ENCODE measurements around the gene FMO1.
"Not testable (repeated sequence)": the region's sequence is repeated elsewhere in the genome, so short reads cannot be mapped to it uniquely, and the experiment has no call there.

The FMO1 gene

GRCh38 chr1:171248302-171248701, at the start of gene FMO1:
Gene FMO1 (plus strand): TSS chr1:171248494. CDS start chr1:171258088, 9,594 bp downstream.
- DNase-seq (ENCODE audit: low read depth in 2 of 2, low spot score in 1 of 2), result no peak

GRCh38 chr1:171204296-171204695, 44.0 kb upstream of the FMO1 start:
- DNase-seq (ENCODE audit: low read depth in 2 of 2, low spot score in 1 of 2), result no peak

- no peak for DNase-seq (ENCODE audit: low read depth in 2 of 2, low spot score in 1 of 2)
Observed at GRCh38 chr1:171206204-171206977, 41.9 kb upstream of the FMO1 start.

- DNase-seq (ENCODE audit: low read depth in 2 of 2, low spot score in 1 of 2), result no peak
Observed at GRCh38 chr1:171206978-171207355, 41.3 kb upstream of the FMO1 start.

GRCh38 chr1:171207377-171207776, 40.9 kb upstream of the FMO1 start:
- no peak for DNase-seq (ENCODE audit: low read depth in 2 of 2, low spot score in 1 of 2)

GRCh38 chr1:171210355-171210754, 37.9 kb upstream of the FMO1 start:
- no peak for DNase-seq (ENCODE audit: low read depth in 2 of 2, low spot score in 1 of 2)

- no peak for DNase-seq (ENCODE audit: low read depth in 2 of 2, low spot score in 1 of 2)
Observed at GRCh38 chr1:171212607-171213351, 35.5 kb upstream of the FMO1 start.

- DNase-seq (ENCODE audit: low read depth in 2 of 2, low spot score in 1 of 2), result no peak
Observed at GRCh38 chr1:171213559-171214454, 34.5 kb upstream of the FMO1 start.

- DNase-seq (ENCODE audit: low read depth in 2 of 2, low spot score in 1 of 2), result no peak
Observed at GRCh38 chr1:171217658-171218443, 30.4 kb upstream of the FMO1 start.

GRCh38 chr1:171218661-171219060, 29.6 kb upstream of the FMO1 start:
- no peak for DNase-seq (ENCODE audit: low read depth in 2 of 2, low spot score in 1 of 2)

GRCh38 chr1:171219346-171220080, 28.8 kb upstream of the FMO1 start:
- no peak for DNase-seq (ENCODE audit: low read depth in 2 of 2, low spot score in 1 of 2)

- DNase-seq (ENCODE audit: low read depth in 2 of 2, low spot score in 1 of 2), result no peak
Observed at GRCh38 chr1:171220081-171220420, 28.2 kb upstream of the FMO1 start.

GRCh38 chr1:171220581-171221054, 27.7 kb upstream of the FMO1 start:
- DNase-seq (ENCODE audit: low read depth in 2 of 2, low spot score in 1 of 2), result no peak

- DNase-seq (ENCODE audit: low read depth in 2 of 2, low spot score in 1 of 2), result no peak
Observed at GRCh38 chr1:171221665-171222591, 26.4 kb upstream of the FMO1 start.

GRCh38 chr1:171222936-171223335, 25.4 kb upstream of the FMO1 start:
- DNase-seq (ENCODE audit: low read depth in 2 of 2, low spot score in 1 of 2), result no peak

- not testable (repeated sequence) for DNase-seq (ENCODE audit: low read depth in 2 of 2, low spot score in 1 of 2)
Observed at GRCh38 chr1:171224257-171224656, 24.0 kb upstream of the FMO1 start.

GRCh38 chr1:171226747-171227370, 21.4 kb upstream of the FMO1 start:
- no peak for DNase-seq (ENCODE audit: low read depth in 2 of 2, low spot score in 1 of 2)

- DNase-seq (ENCODE audit: low read depth in 2 of 2, low spot score in 1 of 2), result no peak
Observed at GRCh38 chr1:171231326-171231725, 17.0 kb upstream of the FMO1 start.

Data from stimulated activated CD8-positive, alpha-beta memory T cell treated with anti-CD3 and anti-CD28 coated beads, Interleukin-4, amount 100 ng/mL, for 4 hours (primary cell).